Muscle layer of duodenum (tissue), 2 donors: ENCODE results near the gene TPH2.

ENCODE experiments used
- H3K27ac ChIP-seq: one replicate; pipeline ENCODE4 v1.7.0; 2013; ENCODE audit warnings: mild to moderate bottlenecking, low read length
- H3K27me3 ChIP-seq: one replicate; pipeline ENCODE4 v1.7.0; 2013; ENCODE audit warnings: low read depth, mild to moderate bottlenecking, control low read depth, low read length
- H3K36me3 ChIP-seq, 2 donors: one replicate each; pipeline ENCODE4 v1.7.0; 2013; ENCODE audit warnings: low read length in 2 of 2, control low read depth in 1 of 2, mild to moderate bottlenecking in 1 of 2; ENCODE audit not compliant: insufficient read depth in 2 of 2, control insufficient read depth in 1 of 2
- H3K4me1 ChIP-seq, 2 donors: one replicate each; pipeline ENCODE4 v1.7.0; 2013; ENCODE audit warnings: low read length in 2 of 2, mild to moderate bottlenecking in 2 of 2, control low read depth in 1 of 2, moderate library complexity in 1 of 2; ENCODE audit not compliant: insufficient read depth in 2 of 2, control insufficient read depth in 1 of 2
- H3K4me3 ChIP-seq, 2 donors: one replicate each; pipeline ENCODE4 v1.7.0; 2013; ENCODE audit warnings: low read length in 2 of 2, low read depth in 1 of 2, mild to moderate bottlenecking in 1 of 2
- H3K9me3 ChIP-seq, 2 donors: one replicate each; pipeline ENCODE4 v1.7.0; 2013; ENCODE audit warnings: low read length in 2 of 2, control low read depth in 1 of 2, mild to moderate bottlenecking in 1 of 2; ENCODE audit not compliant: control insufficient read depth in 1 of 2
- donor health status: healthy.

TPH2 gene

GRCh38 chr12:71945121-71945520, 6.5 kb downstream of the TPH2 start:
- Histone ChIP-seq H3K9me3 (no peaks in the 10 kb centered on the region), H3K4me1 (no peaks in the 10 kb centered on the region), H3K27ac (no peak overlapping the region), H3K27me3 (no peaks in the 10 kb centered on the region), H3K36me3 (no peaks in the 10 kb centered on the region), H3K4me3 (no peak overlapping the region)

GRCh38 chr12:71945883-71946282, 7.2 kb downstream of the TPH2 start:
- H3K9me3 ChIP-seq = no peaks in the 10 kb centered on the region
- H3K4me3 ChIP-seq = no peak overlapping the region
- no peaks in the 10 kb centered on the region for H3K27me3 ChIP-seq
- H3K4me1 ChIP-seq = no peaks in the 10 kb centered on the region
- H3K27ac ChIP-seq = no peak overlapping the region
- H3K36me3 ChIP-seq = no peaks in the 10 kb centered on the region

- H3K4me1 ChIP-seq = no peaks in the 10 kb centered on the region
- no peaks in the 10 kb centered on the region for H3K27me3 ChIP-seq
- no peaks in the 10 kb centered on the region for H3K36me3 ChIP-seq
- no peak overlapping the region for H3K4me3 ChIP-seq
- H3K27ac ChIP-seq = no peak overlapping the region
- H3K9me3 ChIP-seq = no peaks in the 10 kb centered on the region
Measured at GRCh38 chr12:71947645-71948105, 9.0 kb downstream of the TPH2 start.

GRCh38 chr12:71948390-71948789, 9.7 kb downstream of the TPH2 start:
- H3K9me3 ChIP-seq = no peaks in the 10 kb centered on the region
- no peaks in the 10 kb centered on the region for H3K36me3 ChIP-seq
- no peak overlapping the region for H3K27ac ChIP-seq
- no peak overlapping the region for H3K4me3 ChIP-seq
- no peaks in the 10 kb centered on the region for H3K4me1 ChIP-seq
- no peaks in the 10 kb centered on the region for H3K27me3 ChIP-seq

GRCh38 chr12:71949646-71950045, 11.0 kb downstream of the TPH2 start:
- H3K27me3 ChIP-seq = no peaks in the 10 kb centered on the region
- H3K27ac ChIP-seq = no peak overlapping the region
- H3K36me3 ChIP-seq = no peaks in the 10 kb centered on the region
- H3K4me1 ChIP-seq = no peaks in the 10 kb centered on the region
- H3K4me3 ChIP-seq = no peak overlapping the region
- no peaks in the 10 kb centered on the region for H3K9me3 ChIP-seq

- Histone ChIP-seq H3K27ac (no peak overlapping the region), H3K9me3 (no peaks in the 10 kb centered on the region), H3K36me3 (no peaks in the 10 kb centered on the region), H3K4me3 (no peak overlapping the region), H3K27me3 (no peaks in the 10 kb centered on the region), H3K4me1 (no peaks in the 10 kb centered on the region)
Measured at GRCh38 chr12:71950404-71950803, 11.8 kb downstream of the TPH2 start.

GRCh38 chr12:71950819-71951218, 12.2 kb downstream of the TPH2 start:
- Histone ChIP-seq H3K27ac (no peak overlapping the region), H3K4me3 (no peak overlapping the region), H3K36me3 (no peaks in the 10 kb centered on the region), H3K4me1 (no peaks in the 10 kb centered on the region), H3K27me3 (no peaks in the 10 kb centered on the region), H3K9me3 (no peaks in the 10 kb centered on the region)

GRCh38 chr12:71954083-71954778, 15.6 kb downstream of the TPH2 start:
- Histone ChIP-seq H3K4me3 (no peak overlapping the region), H3K9me3 (no peaks in the 10 kb centered on the region), H3K4me1 (no peaks in the 10 kb centered on the region), H3K27me3 (no peaks in the 10 kb centered on the region), H3K27ac (no peak overlapping the region), H3K36me3 (no peaks in the 10 kb centered on the region)

GRCh38 chr12:71954861-71955260, 16.2 kb downstream of the TPH2 start:
- Histone ChIP-seq H3K36me3 (no peaks in the 10 kb centered on the region), H3K4me3 (no peak overlapping the region), H3K27ac (no peak overlapping the region), H3K27me3 (no peaks in the 10 kb centered on the region), H3K9me3 (no peaks in the 10 kb centered on the region), H3K4me1 (no peaks in the 10 kb centered on the region)

- H3K27ac ChIP-seq = no peak overlapping the region
- no peak overlapping the region for H3K4me3 ChIP-seq
- no peaks in the 10 kb centered on the region for H3K27me3 ChIP-seq
- no peaks in the 10 kb centered on the region for H3K4me1 ChIP-seq
- H3K36me3 ChIP-seq = no peaks in the 10 kb centered on the region
- H3K9me3 ChIP-seq = no peaks in the 10 kb centered on the region
Measured at GRCh38 chr12:71955970-71956369, 17.3 kb downstream of the TPH2 start.

GRCh38 chr12:71958056-71958455, 19.4 kb downstream of the TPH2 start:
- no peaks in the 10 kb centered on the region for H3K4me1 ChIP-seq
- H3K27ac ChIP-seq = no peak overlapping the region
- H3K4me3 ChIP-seq = no peak overlapping the region
- no peaks in the 10 kb centered on the region for H3K27me3 ChIP-seq
- H3K36me3 ChIP-seq = no peaks in the 10 kb centered on the region
- no peaks in the 10 kb centered on the region for H3K9me3 ChIP-seq

- no peaks in the 10 kb centered on the region for H3K4me1 ChIP-seq
- H3K36me3 ChIP-seq = no peaks in the 10 kb centered on the region
- no peak overlapping the region for H3K27ac ChIP-seq
- H3K27me3 ChIP-seq = no peaks in the 10 kb centered on the region
- H3K4me3 ChIP-seq = no peak overlapping the region
- no peaks in the 10 kb centered on the region for H3K9me3 ChIP-seq
Measured at GRCh38 chr12:71958457-71958856, 19.8 kb downstream of the TPH2 start.
